ENCODE data around the gene PLPP2. TPM values are rescaled to one million over a fixed set of nuclear protein-coding genes. Genes with fewer than 3 reads are reported as not detected.

Gene PLPP2
- total and polyA plus RNA-seq, 2 of the 13 experiments (the other 11 are each of a cell fraction or from before 2014, with no cell fraction given) = not detected

DNA sequence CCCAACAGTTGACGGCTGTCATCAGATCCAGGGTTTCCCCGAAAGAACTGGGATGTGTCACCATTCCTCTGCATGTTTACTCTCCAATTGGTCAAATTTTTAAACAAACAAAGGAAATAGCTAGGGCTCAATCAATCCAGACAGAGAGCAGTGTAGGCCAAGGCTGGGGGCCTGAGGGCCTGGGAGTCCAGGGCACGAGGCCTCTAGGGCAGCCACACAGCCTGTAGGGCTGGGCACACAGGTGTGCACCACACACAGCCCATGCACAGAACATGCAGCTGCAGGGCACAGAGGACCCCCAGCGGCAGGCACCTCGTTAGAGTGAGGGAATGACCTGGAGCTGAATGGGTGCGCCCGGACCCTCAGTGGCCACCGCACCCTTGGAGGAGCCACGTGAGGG is 43.9 kb upstream of the PLPP2 start (continued):
- TF ChIP-seq, protein P1, sequence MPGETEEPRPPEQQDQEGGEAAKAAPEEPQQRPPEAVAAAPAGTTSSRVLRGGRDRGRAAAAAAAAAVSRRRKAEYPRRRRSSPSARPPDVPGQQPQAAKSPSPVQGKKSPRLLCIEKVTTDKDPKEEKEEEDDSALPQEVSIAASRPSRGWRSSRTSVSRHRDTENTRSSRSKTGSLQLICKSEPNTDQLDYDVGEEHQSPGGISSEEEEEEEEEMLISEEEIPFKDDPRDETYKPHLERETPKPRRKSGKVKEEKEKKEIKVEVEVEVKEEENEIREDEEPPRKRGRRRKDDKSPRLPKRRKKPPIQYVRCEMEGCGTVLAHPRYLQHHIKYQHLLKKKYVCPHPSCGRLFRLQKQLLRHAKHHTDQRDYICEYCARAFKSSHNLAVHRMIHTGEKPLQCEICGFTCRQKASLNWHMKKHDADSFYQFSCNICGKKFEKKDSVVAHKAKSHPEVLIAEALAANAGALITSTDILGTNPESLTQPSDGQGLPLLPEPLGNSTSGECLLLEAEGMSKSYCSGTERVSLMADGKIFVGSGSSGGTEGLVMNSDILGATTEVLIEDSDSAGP (CRISPR knock-in tag; IDR thresholded peaks at IDR 0.05; ENCODE audit: borderline replicate concordance) = no peak
- TF ChIP-seq ETV5 (CRISPR knock-in tag; IDR thresholded peaks at IDR 0.05; ENCODE audit: borderline replicate concordance) (peak; percentile 15; the same call in 1 of the 2 replicates), GATAD2A (CRISPR knock-in tag; IDR thresholded peaks at IDR 0.05) (0 out of 2 replicates have a peak, but pooled peaks have one; percentile 19), PHF20 (CRISPR knock-in tag; IDR thresholded peaks at IDR 0.05) (no peak), SAP130 (CRISPR knock-in tag; IDR thresholded peaks at IDR 0.05; ENCODE audit: low read depth) (peak; percentile 22; the same call in 1 of the 2 replicates), ZNF564 (CRISPR knock-in tag; IDR thresholded peaks at IDR 0.05) (no peak), FOXA3 (CRISPR knock-in tag; IDR thresholded peaks at IDR 0.05) (peak; percentile 67), TEAD3 (CRISPR knock-in tag; optimal IDR thresholded peaks at IDR 0.05; ENCODE audit: borderline replicate concordance) (peak; percentile 20), SKI (IDR thresholded peaks at IDR 0.05; ENCODE audit: partially characterized antibody) (peak; percentile 21)
- TF ChIP-seq, protein P2, sequence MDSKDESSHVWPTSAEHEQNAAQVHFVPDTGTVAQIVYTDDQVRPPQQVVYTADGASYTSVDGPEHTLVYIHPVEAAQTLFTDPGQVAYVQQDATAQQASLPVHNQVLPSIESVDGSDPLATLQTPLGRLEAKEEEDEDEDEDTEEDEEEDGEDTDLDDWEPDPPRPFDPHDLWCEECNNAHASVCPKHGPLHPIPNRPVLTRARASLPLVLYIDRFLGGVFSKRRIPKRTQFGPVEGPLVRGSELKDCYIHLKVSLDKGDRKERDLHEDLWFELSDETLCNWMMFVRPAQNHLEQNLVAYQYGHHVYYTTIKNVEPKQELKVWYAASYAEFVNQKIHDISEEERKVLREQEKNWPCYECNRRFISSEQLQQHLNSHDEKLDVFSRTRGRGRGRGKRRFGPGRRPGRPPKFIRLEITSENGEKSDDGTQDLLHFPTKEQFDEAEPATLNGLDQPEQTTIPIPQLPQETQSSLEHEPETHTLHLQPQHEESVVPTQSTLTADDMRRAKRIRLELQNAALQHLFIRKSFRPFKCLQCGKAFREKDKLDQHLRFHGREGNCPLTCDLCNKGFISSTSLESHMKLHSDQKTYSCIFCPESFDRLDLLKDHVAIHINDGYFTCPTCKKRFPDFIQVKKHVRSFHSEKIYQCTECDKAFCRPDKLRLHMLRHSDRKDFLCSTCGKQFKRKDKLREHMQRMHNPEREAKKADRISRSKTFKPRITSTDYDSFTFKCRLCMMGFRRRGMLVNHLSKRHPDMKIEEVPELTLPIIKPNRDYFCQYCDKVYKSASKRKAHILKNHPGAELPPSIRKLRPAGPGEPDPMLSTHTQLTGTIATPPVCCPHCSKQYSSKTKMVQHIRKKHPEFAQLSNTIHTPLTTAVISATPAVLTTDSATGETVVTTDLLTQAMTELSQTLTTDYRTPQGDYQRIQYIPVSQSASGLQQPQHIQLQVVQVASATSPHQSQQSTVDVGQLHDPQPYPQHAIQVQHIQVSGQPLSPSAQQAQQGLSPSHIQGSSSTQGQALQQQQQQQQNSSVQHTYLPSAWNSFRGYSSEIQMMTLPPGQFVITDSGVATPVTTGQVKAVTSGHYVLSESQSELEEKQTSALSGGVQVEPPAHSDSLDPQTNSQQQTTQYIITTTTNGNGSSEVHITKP (CRISPR knock-in tag; IDR thresholded peaks at IDR 0.05; ENCODE audit: low read depth) = no peak
